ENCODE data around the gene WDR86.

- no peak for TF ChIP-seq RAD21 (IDR thresholded peaks at IDR 0.05; ENCODE audit: low read length)
- no peak for TF ChIP-seq CTCF (conservative IDR thresholded peaks at IDR 0.05; ENCODE audit: low read depth, low read length)
- no peak for TF ChIP-seq SMC3 (IDR thresholded peaks at IDR 0.05; ENCODE audit: low read depth, low read length)
- no peak for TF ChIP-seq MXI1 (IDR thresholded peaks at IDR 0.05; ENCODE audit: borderline replicate concordance, low read depth, low read length)
- no peak for TF ChIP-seq POLR2A (IDR thresholded peaks at IDR 0.05; ENCODE audit: low read depth, low read length)
- TF ChIP-seq MAFK (IDR thresholded peaks at IDR 0.05; ENCODE audit: low read depth, low read length) = no peak
- TF ChIP-seq RCOR1 (IDR thresholded peaks at IDR 0.05; ENCODE audit: insufficient replicate concordance, low read length) = no peak
- TF ChIP-seq CEBPB (IDR thresholded peaks at IDR 0.05; ENCODE audit: low read depth, low read length) = no peak
- TF ChIP-seq FOS (IDR thresholded peaks at IDR 0.05; ENCODE audit: low read depth, low read length) = no peak
- TF ChIP-seq MAZ (IDR thresholded peaks at IDR 0.05; ENCODE audit: borderline replicate concordance, low read depth, low read length) = no peak
- no peak for TF ChIP-seq CHD1 (IDR thresholded peaks at IDR 0.05; ENCODE audit: low read depth, low read length)
- no peak for TF ChIP-seq ELK1 (IDR thresholded peaks at IDR 0.05; ENCODE audit: borderline replicate concordance, low read depth, low read length)
- TF ChIP-seq, protein P1, sequence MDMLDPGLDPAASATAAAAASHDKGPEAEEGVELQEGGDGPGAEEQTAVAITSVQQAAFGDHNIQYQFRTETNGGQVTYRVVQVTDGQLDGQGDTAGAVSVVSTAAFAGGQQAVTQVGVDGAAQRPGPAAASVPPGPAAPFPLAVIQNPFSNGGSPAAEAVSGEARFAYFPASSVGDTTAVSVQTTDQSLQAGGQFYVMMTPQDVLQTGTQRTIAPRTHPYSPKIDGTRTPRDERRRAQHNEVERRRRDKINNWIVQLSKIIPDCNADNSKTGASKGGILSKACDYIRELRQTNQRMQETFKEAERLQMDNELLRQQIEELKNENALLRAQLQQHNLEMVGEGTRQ (IDR thresholded peaks at IDR 0.05; ENCODE audit: low read depth, low read length) = no peak
Measured at GRCh38 chr7:151416941-151417315, 7.1 kb upstream of the WDR86 start.
